ENCODE results near the gene KCNQ5. TPM values are rescaled to one million over a fixed set of nuclear protein-coding genes. Genes with fewer than 3 reads are reported as not detected.

The KCNQ5 gene
- total RNA-seq, 1 experiment from 2014 or later = not detected

DNA sequence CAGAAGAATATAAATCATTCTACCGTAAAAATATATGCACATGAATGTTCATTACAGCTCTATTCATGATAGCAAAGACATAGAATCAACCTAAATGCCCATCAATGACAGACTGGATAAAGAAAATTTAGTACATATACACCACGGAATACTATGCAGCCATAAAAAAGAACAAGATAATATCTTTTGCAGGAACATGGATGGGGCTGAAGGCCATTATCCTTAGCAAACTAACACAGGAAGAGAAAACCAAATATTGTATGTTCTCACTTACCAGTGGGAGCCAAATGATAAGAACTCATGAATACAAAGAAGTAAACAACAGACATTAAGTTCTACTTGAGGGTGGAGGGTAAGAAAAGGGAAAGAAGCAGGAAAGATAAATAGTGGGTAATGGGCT lies 595.0 kb downstream of the KCNQ5 start:
- Histone ChIP-seq H3K79me2 (ENCODE audit: insufficient read depth, low read length) (no peaks in the 10 kb centered on the region), H3K4me3 (replicated peaks in 1 of 2; ENCODE audit: low read depth in 1 of 2, low read length in 2 of 2) (no peak overlapping the region), H3K9ac (ENCODE audit: low read length) (no peak overlapping the region), H3K4me2 (ENCODE audit: low read length) (no peak overlapping the region), H4K20me1 (ENCODE audit: insufficient read depth) (no peaks in the 10 kb centered on the region), H3K36me3 (ENCODE audit: control insufficient read depth in 1 of 2, insufficient read depth in 2 of 2, low read length in 2 of 2) (no peaks in the 10 kb centered on the region), H3K27ac (ENCODE audit: low read depth, low read length) (no peak overlapping the region), H3K4me1 (ENCODE audit: control insufficient read depth in 1 of 2, insufficient read depth in 2 of 2, low read length in 2 of 2) (peaks cover 0 to 4% of the 10 kb centered on the region in 2 experiments; a peak in 1 of 4 replicates), H3K27me3 (ENCODE audit: insufficient read depth, low read length) (no peaks in the 10 kb centered on the region), H3K9me3 (ENCODE audit: control insufficient read depth in 1 of 2, insufficient read depth in 1 of 2, low read depth in 1 of 2, low read length in 2 of 2) (no peaks in the 10 kb centered on the region), H2AFZ (ENCODE audit: low read depth, low read length, poor library complexity, severe bottlenecking) (no peak overlapping the region), H3K9me2 (ENCODE audit: insufficient read depth) (no peaks in the 10 kb centered on the region)
- CTCF ChIA-PET = no interaction called here
- ATAC-seq (no peak), DNase-seq (ENCODE audit: low read depth, low spot score) (no peak)
- intact Hi-C loops (cut with micrococcal nuclease) = no loop called here
- TF ChIP-seq POLR2A (IDR thresholded peaks at IDR 0.05; ENCODE audit: borderline replicate concordance, extremely low read depth, insufficient read depth, insufficient read length) (no peak), CBX3 (IDR thresholded peaks at IDR 0.05; ENCODE audit: low read depth) (no peak), POLR2AphosphoS5 (IDR thresholded peaks at IDR 0.05; ENCODE audit: low read depth, low read length) (no peak), EGR1 (IDR thresholded peaks at IDR 0.05; ENCODE audit: low read depth) (no peak), FOSL1 (IDR thresholded peaks at IDR 0.05; ENCODE audit: low read depth) (no peak), SIN3A (IDR thresholded peaks at IDR 0.05; ENCODE audit: low read depth) (no peak), EZH2phosphoT487 (IDR thresholded peaks at IDR 0.05; ENCODE audit: borderline replicate concordance) (no peak)
- TF ChIP-seq, protein P1, sequence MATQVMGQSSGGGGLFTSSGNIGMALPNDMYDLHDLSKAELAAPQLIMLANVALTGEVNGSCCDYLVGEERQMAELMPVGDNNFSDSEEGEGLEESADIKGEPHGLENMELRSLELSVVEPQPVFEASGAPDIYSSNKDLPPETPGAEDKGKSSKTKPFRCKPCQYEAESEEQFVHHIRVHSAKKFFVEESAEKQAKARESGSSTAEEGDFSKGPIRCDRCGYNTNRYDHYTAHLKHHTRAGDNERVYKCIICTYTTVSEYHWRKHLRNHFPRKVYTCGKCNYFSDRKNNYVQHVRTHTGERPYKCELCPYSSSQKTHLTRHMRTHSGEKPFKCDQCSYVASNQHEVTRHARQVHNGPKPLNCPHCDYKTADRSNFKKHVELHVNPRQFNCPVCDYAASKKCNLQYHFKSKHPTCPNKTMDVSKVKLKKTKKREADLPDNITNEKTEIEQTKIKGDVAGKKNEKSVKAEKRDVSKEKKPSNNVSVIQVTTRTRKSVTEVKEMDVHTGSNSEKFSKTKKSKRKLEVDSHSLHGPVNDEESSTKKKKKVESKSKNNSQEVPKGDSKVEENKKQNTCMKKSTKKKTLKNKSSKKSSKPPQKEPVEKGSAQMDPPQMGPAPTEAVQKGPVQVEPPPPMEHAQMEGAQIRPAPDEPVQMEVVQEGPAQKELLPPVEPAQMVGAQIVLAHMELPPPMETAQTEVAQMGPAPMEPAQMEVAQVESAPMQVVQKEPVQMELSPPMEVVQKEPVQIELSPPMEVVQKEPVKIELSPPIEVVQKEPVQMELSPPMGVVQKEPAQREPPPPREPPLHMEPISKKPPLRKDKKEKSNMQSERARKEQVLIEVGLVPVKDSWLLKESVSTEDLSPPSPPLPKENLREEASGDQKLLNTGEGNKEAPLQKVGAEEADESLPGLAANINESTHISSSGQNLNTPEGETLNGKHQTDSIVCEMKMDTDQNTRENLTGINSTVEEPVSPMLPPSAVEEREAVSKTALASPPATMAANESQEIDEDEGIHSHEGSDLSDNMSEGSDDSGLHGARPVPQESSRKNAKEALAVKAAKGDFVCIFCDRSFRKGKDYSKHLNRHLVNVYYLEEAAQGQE (IDR thresholded peaks at IDR 0.05; ENCODE audit: low read depth) = no peak
- TF ChIP-seq, protein P2, sequence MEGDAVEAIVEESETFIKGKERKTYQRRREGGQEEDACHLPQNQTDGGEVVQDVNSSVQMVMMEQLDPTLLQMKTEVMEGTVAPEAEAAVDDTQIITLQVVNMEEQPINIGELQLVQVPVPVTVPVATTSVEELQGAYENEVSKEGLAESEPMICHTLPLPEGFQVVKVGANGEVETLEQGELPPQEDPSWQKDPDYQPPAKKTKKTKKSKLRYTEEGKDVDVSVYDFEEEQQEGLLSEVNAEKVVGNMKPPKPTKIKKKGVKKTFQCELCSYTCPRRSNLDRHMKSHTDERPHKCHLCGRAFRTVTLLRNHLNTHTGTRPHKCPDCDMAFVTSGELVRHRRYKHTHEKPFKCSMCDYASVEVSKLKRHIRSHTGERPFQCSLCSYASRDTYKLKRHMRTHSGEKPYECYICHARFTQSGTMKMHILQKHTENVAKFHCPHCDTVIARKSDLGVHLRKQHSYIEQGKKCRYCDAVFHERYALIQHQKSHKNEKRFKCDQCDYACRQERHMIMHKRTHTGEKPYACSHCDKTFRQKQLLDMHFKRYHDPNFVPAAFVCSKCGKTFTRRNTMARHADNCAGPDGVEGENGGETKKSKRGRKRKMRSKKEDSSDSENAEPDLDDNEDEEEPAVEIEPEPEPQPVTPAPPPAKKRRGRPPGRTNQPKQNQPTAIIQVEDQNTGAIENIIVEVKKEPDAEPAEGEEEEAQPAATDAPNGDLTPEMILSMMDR (IDR thresholded peaks at IDR 0.05 in 2 of 3, conservative IDR thresholded peaks at IDR 0.05 in 1 of 3; ENCODE audit: borderline replicate concordance in 1 of 3, insufficient read depth in 1 of 3, low read depth in 2 of 3, low read length in 2 of 3) = no peak
- POLR2A ChIA-PET = no interaction called here
- RAD21 ChIA-PET (ENCODE audit: low non-redundant PET in 1 of 2, low total read pairs in 2 of 2, uncharacterized antibody in 2 of 2, unreplicated experiment in 2 of 2) = no interaction called here
- BruUV-seq (replicated peaks) = no TSS peak

Measured in HCT116 (cell line).